Dedifferentiated amniotic fluid mesenchymal stem cell (primary cell): Measurements from ENCODE around the gene FRMD8.

Source experiments
- DNase-seq: peaks from one replicate; pipeline ENCODE4 v3.0.0-alpha.2; 2016; ENCODE audit errors: extremely low spot score

The FRMD8 gene

DNA sequence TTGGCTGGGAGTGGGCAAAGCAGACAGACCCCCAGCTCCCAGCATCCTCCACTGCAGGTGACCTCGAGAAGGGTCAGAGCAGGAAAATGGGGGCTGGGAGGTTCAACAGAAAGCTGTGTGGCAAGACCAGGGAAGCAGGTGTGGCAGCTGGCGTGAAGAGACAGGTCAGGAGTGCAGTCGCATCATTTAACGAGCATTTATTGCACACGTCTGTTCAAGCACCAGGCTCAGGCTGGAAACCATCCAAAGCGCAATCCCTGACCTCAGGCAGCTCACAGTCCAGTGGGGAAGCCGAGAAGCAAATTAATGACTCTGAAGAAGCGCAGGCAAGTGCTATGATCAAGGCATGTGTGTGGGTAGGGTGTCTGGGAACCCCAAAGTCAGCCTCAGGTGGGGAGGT, 11.4 kb upstream of the FRMD8 start:
- no peak for DNase-seq

GRCh38 chr11:65376138-65376713, 10.2 kb upstream of the FRMD8 start:
- DNase-seq = no peak

DNA sequence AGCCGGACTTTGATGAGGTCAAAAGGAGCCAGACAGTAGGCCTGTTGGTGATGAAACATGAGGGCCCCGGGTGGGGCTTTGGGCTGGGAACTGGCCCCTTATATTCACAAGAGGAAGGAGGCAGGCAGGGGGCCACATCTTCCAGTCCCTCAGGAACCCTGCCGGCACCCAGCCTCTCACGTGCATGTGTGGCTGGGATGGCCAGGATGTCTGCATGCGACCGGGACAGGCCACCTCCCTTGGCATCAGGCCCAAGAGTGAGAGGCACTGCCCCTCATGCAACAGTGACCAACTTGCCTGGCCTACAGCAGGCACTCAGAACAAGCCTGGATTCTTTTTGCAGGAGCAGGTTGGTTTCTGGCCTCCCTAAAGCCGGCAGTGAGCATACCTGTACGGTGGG, 9.4 kb upstream of the FRMD8 start:
- no peak for DNase-seq

DNA sequence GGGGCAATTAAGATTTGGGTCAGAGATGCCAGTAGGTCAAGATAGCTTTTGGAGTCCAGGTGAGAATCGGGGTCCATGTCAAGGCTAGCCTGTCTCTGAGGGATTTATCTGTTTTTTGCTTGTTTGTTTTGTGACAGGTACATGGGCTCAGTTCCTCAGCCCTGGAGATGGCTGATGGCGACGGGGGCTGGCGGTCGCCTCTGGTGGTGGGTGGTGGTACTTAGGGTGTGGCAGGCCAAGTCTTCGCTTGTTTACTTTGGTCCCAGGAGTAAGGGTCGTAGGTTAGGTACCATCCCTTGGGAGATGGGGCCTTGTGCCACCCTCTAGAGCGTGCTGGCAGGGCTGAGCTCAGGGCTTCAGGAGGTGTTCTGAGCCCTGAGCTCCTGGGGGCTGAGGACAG, 8.7 kb upstream of the FRMD8 start:
- no peak for DNase-seq

DNA sequence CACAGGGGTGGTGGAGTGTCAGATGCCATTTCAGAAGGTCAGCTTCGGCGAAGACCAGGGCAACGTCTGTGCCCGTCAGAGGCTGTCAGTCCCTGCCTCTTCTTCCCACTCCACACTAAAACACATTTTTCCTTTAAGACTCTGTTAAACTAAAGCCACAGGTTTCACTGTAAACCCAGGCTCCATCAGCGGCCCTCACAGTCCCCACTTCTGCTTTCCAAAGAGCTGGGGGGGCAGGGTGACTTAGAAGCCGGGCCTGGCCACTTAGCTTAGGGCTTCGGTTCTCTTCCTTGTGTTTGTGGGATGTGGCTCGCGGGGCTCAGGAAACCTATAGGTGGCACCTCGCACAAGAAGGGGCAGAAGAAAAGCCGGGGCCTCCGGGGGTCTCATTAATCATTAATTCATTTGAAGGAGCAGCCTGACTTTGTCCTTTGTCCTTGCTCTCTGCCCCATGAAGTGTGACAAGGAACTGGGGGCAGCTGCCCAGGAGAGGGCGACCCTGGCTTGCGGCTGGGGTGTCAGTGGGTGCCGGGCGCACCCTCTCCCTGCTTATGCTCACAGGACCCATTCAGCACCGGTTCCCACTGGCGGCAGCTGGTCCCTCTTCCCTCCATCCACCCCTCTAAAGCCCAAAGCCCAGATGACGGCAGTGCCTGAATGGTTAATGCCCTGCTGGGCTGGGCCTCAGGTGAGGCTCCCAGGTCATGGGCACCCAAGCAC, 8.1 kb upstream of the FRMD8 start:
- no peak for DNase-seq

DNA sequence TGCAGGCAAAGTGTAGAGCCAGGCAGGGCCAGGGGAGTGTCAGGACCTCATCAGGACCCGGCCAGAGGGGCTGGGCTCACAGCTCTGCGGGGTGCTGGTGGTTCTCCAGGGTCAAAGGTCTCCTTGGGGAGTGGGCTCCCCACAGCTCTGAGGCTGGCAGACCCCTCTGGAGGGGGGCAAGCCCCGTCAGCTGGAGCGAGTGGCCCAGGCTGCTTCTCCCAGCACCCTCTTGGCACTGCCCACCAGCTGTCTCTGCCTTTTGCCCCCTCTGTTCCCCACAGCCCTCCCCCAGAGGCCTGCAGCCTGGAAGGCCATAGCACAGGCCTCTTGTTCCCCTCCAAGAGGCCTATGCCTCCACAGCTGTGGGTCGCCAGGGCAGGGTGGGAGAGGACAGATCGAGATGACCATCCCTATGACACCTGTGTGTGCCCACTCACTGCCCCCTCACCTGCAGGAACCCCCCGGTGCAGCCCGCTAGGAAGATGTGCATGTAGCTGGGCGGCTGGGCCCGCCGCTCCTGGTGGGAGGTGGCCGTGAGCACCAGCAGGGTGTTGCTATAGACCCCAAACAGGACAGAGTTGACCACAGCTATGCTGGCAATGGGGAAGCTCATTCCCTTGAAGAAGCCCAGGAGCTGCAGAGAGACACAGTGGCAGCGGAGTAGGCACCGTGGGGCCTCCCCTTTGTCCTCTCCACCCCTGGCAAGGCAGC, 7.4 kb upstream of the FRMD8 start:
- DNase-seq = no peak

GRCh38 chr11:65379698-65380459, 6.6 kb upstream of the FRMD8 start:
- no peak for DNase-seq

- DNase-seq = no peak
These were observed 5.8 kb upstream of the FRMD8 start for GRCh38 chr11:65380460-65381119.

GRCh38 chr11:65381716-65382032, 4.8 kb upstream of the FRMD8 start:
- no peak for DNase-seq

- DNase-seq = peak; percentile 96
These were observed 4.2 kb upstream of the FRMD8 start, which contains the start of gene SLC25A45 for GRCh38 chr11:65382033-65382803. Gene SLC25A45, minus strand, starts transcription at chr11:65382646. Its CDS starts 695 bp downstream, at chr11:65381951.

DNA sequence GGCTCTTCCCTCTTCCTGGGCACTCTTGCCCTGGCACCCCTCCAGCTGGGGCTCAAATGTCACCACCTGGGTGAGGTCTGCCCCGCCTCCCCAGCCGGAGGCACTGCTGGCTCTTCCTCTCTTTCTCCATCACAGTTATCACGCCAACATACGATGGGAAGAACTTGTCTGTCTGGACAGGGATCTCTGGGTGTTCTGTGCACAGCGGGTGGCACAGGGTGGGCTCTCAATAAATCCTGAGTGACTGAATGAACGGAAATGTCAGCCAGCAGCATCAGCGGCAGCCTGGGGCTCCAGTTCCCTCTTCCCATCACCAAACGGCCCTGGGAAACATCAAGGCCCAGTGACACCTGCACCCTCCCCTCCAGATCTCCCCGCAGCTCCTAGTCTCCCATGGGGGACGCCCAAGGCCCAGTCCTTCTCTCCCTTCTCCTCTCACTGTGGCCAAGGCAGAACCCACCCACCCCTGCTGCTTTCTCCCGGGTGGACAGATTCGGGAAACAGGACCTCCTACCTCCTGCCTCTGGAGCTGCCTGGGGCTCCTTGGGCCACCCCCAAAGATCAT, 3.6 kb upstream of the FRMD8 start:
- DNase-seq = no peak

- DNase-seq = no peak
These were observed 2.7 kb upstream of the FRMD8 start for GRCh38 chr11:65383778-65384177.

GRCh38 chr11:65384301-65384889, 2.0 kb upstream of the FRMD8 start:
- DNase-seq = no peak

- no peak for DNase-seq
These were observed 2.3 kb downstream of the FRMD8 start for GRCh38 chr11:65388731-65389130.

DNA sequence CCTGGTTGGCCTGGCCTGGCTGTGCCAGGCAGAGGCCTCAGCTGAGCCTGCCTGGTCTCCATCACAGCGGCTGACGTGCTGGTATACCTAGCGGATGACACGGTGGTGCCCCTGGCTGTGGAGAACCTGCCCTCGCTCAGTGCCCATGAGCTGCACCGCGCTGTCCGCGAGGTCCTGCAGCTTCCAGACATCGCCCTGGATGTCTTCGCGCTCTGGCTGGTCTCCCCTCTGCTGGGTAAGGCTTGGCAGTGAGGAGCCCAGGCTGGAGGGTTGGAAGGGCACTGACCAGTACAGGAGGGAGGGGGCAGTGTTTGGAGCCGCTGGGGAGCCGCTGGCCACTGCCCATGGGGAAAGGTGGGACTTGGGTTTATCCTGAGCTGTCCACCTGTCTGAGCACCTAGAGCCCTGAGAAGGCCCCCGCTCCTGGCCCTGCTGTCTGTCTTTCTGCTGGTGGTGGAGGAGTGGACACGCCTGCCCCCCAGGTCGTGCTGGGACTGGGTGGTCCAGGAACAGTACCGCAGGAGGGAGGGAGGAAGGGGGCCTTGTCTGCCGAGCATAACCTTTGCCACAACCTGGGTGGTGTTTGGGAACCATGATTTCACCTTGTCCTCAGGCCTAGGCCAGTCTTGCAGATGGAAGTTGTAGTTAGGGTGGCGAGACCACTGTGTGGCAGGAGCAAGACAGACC, 3.0 kb downstream of the FRMD8 start:
- no peak for DNase-seq

DNA sequence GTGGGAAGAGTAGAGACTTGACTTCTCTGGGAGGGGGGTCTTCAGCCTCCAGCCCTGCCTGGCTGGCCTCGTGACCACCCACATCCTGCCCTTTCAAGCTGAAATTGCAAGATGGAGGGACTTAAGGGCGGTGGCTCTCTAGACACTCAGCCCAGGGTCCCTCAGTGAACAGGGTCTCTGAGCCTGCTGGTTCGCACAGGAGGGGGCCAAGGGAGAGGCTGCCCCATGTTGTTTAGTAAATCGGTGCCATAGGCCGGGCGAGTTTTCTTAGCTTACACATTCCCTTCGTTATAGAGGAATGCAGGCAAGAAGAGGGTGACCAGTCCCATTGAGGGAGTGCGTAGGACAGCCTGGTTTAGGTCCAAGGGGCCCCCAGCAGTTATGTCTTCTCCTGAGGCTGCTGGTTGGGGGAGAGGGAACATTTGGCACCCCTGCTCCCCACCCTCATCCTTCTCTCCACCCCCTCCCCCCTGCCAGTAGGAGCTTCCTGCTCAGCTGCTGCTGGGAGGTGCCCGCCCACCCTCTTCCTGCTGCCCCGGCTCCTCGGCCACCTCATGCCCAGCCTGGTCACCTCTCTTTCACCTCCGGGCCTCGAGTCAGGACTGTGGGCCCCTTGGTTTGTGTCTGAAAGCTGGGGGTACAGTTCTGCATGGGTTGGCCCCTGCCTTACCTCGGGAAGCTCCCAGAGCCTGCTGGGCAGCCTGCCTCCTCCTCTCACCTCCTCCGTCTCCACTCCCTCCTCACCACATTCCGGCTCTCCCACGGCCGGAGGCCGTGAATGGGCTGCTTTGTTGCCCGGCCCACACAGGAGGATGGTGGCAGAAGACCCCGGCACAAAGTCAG, 3.9 kb downstream of the FRMD8 start:
- no peak for DNase-seq

DNA sequence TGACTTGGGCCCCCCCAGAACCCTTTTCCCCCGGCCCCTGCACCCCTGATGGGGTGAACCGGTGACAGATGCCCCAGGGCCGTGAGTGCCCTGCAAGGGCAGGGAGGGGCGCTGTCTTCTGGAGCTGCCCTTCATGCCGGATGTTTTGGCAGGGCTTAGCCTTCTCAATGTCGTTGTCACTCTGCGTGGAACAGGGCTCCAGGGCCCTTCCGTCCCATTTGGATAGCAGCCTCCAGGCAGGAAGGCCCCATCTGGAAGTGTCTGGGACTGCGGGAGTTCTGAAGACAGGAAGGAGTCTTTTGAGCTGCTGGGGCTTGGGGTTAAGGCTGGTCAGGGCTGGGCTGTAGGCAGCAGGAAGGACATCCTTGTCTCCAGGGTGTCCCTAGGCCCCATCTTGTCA, 4.6 kb downstream of the FRMD8 start:
- no peak for DNase-seq

DNA sequence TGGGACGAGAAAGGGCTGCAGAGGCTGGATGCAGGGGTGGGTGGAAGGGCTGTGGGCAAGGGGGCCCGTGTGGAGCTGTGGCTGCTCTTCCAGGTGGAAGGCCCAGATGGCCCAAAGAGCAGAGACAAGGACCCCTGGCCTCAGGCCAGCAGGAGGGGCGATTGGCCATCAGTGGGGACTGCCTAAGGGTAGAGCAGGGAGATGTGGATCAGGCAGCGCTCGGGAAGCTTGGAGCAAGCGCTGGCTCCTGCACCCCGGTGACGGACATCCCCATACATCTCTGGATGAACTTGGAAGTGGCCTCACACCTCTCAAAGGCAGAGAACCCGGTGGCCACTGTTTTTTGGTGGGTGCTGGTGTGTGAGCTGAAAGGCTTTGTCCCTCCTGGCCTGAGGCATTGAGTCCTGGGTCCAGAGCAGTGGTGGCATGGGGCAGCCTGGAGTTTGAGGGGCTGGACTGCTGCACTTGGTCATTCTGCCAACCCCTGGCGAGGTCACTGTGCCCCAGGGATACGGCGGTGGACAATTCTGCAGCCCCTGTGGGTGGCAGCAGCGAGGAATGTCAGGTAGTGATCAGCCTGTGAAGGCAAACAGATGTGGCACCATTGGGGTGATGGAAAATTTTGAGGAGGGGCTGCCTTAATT, 5.9 kb downstream of the FRMD8 start:
- no peak for DNase-seq
